Mammary epithelial cell (primary cell): ENCODE data around the gene ALDH5A1.

Experiments
- EZH2 ChIP-seq: IDR thresholded peaks from 2 replicates; pipeline ENCODE4 v1.6.1; 2012; ENCODE audit warnings: low read length, inconsistent platforms, borderline replicate concordance
- TF ChIP-seq, protein P1 (sequence below), 2 donors: IDR thresholded peaks in 1 of 2; conservative IDR thresholded peaks in 1 of 2; 2 replicates each; pipeline ENCODE4 v1.5.1; 2011 to 2012; ENCODE audit warnings: inconsistent platforms in 2 of 2, low read length in 2 of 2, mild to moderate bottlenecking in 2 of 2, control low read depth in 1 of 2, low read depth in 1 of 2; ENCODE audit not compliant: insufficient read depth in 1 of 2; ENCODE audit errors: extremely low read depth in 1 of 2

GRCh38 chr6:24445704-24446103 lies 49.1 kb upstream of the ALDH5A1 start:
- TF ChIP-seq, protein P1, sequence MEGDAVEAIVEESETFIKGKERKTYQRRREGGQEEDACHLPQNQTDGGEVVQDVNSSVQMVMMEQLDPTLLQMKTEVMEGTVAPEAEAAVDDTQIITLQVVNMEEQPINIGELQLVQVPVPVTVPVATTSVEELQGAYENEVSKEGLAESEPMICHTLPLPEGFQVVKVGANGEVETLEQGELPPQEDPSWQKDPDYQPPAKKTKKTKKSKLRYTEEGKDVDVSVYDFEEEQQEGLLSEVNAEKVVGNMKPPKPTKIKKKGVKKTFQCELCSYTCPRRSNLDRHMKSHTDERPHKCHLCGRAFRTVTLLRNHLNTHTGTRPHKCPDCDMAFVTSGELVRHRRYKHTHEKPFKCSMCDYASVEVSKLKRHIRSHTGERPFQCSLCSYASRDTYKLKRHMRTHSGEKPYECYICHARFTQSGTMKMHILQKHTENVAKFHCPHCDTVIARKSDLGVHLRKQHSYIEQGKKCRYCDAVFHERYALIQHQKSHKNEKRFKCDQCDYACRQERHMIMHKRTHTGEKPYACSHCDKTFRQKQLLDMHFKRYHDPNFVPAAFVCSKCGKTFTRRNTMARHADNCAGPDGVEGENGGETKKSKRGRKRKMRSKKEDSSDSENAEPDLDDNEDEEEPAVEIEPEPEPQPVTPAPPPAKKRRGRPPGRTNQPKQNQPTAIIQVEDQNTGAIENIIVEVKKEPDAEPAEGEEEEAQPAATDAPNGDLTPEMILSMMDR (conservative IDR thresholded peaks at IDR 0.05 in 1 of 2, IDR thresholded peaks at IDR 0.05 in 1 of 2; ENCODE audit: extremely low read depth in 1 of 2, insufficient read depth in 1 of 2, low read depth in 1 of 2, low read length in 2 of 2) = no peak
- no peak for TF ChIP-seq EZH2
